Brain microvascular endothelial cell (primary cell): ENCODE data around the gene ARHGEF19.

ENCODE experiments used
- DNase-seq: peaks from one replicate; pipeline ENCODE4 v3.0.0-alpha.2; 2020
- H3K27ac ChIP-seq: fragments of 250-450 bp; sonication (Bioruptor Pico); 2 replicates; pipeline ENCODE4 v1.5.1; 2020; ENCODE audit warnings: mild to moderate bottlenecking, moderate library complexity
- H3K27me3 ChIP-seq: fragments of 250-450 bp; sonication (Bioruptor Pico); replicated peaks from 2 replicates; pipeline ENCODE4 v1.5.1; 2020; ENCODE audit warnings: mild to moderate bottlenecking
- H3K36me3 ChIP-seq: fragments of 250-450 bp; sonication (Bioruptor Pico); replicated peaks from 2 replicates; pipeline ENCODE4 v1.5.1; 2020; ENCODE audit warnings: mild to moderate bottlenecking
- H3K4me3 ChIP-seq: 2 replicates; pipeline ENCODE4 v1.5.1; 2011; ENCODE audit warnings: low read depth, mild to moderate bottlenecking, control low read depth, low read length, moderate library complexity
- in situ Hi-C: cut with HindIII; loops from 2 replicates; pipeline ENCODE4 v1.10.0; 2017; ENCODE audit warnings: low sequenced_read_pairs, low pct_ligation_motif_present
- TF ChIP-seq, protein P1 (sequence below): IDR thresholded peaks from 2 replicates; pipeline ENCODE4 v1.5.1; 2011; ENCODE audit warnings: low read depth, mild to moderate bottlenecking, moderate library complexity, low read length, control low read depth, inconsistent platforms; ENCODE audit errors: missing control alignments

Gene ARHGEF19

DNA sequence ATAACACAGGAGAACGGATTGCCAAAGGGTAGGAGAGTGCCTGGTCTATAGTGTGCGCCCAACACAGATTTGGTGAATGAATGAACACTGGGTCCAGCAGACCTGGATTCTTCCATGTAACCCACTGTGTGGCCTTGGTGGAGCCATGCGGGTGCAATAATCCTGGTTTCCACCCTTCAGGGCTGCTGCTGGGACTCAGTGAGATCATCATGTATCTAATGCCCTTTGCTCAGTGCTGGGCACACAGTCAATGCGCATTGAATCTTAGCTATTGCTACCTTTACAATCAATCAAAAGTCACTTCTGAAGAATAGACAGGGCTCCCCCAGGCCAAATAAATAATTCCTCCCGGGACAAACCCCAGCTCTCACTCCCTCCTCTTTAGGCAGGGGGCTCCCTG lies 50.7 kb downstream of the ARHGEF19 start:
- Histone ChIP-seq H3K27me3 (no peaks in the 10 kb centered on the region), H3K36me3 (no peaks in the 10 kb centered on the region), H3K27ac (no peak overlapping the region), H3K4me3 (no peak overlapping the region)
- DNase-seq = no peak
- in situ Hi-C loops = no loop called here
- TF ChIP-seq, protein P1, sequence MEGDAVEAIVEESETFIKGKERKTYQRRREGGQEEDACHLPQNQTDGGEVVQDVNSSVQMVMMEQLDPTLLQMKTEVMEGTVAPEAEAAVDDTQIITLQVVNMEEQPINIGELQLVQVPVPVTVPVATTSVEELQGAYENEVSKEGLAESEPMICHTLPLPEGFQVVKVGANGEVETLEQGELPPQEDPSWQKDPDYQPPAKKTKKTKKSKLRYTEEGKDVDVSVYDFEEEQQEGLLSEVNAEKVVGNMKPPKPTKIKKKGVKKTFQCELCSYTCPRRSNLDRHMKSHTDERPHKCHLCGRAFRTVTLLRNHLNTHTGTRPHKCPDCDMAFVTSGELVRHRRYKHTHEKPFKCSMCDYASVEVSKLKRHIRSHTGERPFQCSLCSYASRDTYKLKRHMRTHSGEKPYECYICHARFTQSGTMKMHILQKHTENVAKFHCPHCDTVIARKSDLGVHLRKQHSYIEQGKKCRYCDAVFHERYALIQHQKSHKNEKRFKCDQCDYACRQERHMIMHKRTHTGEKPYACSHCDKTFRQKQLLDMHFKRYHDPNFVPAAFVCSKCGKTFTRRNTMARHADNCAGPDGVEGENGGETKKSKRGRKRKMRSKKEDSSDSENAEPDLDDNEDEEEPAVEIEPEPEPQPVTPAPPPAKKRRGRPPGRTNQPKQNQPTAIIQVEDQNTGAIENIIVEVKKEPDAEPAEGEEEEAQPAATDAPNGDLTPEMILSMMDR = no peak

DNA sequence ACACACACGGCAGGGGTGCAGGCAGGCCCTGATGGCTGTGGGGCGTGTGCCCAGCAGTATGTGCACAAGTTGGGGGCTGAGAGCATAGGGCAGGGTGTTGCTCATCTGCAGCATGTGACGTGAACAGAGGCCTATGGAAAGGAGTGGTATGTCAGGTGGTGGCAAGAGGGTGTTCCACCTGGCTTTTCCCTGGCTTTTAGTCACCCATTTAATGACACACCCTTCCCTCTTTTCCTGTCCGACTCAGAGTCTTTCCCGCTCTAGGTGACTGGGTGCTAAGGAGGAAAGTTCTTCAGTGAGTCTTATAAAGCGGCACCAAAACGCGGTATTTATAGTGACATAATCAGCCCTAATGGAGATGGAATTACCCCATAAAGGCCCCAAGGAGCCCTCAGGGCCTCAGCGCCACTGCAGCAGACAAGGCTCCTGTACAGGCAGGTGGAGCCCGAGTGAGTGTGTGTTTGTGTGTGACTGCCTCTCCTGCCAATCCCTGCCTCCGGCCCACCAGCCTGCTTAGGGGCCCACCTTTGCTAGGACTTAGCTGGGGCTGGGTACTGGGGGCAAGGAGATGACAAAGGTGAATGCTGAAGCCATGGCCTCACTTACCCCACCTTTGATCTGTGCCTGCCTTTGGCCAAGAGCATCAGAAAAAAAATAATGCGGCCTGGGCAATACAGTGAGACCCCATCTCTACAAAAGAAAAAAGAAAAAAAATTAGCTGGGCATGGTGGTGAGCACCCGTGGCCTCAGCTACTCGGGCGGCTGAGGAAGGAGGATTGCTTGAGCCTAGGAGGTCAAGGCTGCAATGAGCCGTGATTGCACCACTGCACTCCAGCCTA lies 53.2 kb downstream of the ARHGEF19 start:
- in situ Hi-C loops = no loop called here
- H3K27ac ChIP-seq = no peak overlapping the region

DNA sequence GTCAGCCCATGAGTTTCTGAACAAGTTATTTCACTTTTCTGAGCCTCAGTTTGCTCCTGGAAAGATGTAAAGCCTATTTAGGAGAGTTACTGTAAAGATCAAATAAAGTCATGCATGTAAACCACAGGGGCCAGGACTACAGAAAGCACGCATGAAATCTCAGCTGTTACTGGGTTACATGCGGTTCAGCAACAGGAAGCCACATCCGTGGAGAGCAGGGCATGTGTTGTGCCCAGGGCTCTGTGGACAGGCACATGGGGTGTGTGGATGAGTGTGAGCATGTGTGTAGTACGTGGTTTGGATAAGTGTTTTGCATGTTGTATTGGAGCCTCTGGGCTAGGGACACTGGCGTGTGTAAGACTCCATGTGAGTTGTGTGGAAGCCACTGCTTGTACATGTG lies 54.4 kb downstream of the ARHGEF19 start:
- in situ Hi-C loops = no loop called here
- TF ChIP-seq, protein P1 = no peak
- Histone ChIP-seq H3K4me3 (no peak overlapping the region), H3K27ac (no peak overlapping the region), H3K36me3 (no peaks in the 10 kb centered on the region), H3K27me3 (no peaks in the 10 kb centered on the region)
- DNase-seq = no peak

More for the DNA sequence above, 53.2 kb downstream of the ARHGEF19 start:
- Histone ChIP-seq H3K4me3 (no peak overlapping the region), H3K36me3 (no peaks in the 10 kb centered on the region), H3K27me3 (no peaks in the 10 kb centered on the region)
- DNase-seq = no peak
- TF ChIP-seq, protein P1 = no peak

DNA sequence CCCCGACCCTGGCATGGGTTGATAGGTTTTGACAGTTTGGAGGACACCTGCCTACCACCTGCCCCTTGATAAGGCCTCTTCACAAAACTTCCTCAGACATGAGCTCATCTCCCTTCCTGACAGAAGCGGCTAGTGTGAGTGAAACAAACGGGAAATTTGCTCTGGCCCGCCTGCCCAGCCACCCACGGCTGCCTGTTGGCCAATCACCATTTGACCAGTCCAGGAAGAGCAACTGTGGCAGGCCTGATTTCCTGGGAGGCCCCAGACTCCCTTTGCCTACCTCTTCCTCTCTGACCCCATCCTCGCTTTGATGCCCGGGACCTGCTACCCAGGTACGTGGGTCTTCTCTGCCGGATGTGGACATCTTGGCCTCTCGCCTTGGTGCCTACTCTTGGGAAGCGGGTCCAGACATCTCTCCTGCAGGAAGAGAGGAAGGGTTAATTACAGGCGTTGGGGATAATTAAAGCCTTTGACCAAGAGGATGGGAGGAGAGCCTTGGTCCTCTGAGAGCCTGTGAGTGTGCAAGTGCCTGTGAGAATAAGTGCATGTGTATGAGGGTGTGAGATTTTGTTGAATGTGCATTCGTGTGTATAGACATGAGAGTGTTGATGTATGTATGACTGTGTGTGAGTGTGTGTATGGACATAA lies 55.5 kb downstream of the ARHGEF19 start:
- in situ Hi-C loops = no loop called here
- Histone ChIP-seq H3K27ac (peak overlapping the region; percentile 56), H3K4me3 (peak overlapping the region; percentile 29), H3K27me3 (no peaks in the 10 kb centered on the region), H3K36me3 (peaks cover 4% of the 10 kb centered on the region)
- TF ChIP-seq, protein P1 = no peak
- no peak for DNase-seq

DNA sequence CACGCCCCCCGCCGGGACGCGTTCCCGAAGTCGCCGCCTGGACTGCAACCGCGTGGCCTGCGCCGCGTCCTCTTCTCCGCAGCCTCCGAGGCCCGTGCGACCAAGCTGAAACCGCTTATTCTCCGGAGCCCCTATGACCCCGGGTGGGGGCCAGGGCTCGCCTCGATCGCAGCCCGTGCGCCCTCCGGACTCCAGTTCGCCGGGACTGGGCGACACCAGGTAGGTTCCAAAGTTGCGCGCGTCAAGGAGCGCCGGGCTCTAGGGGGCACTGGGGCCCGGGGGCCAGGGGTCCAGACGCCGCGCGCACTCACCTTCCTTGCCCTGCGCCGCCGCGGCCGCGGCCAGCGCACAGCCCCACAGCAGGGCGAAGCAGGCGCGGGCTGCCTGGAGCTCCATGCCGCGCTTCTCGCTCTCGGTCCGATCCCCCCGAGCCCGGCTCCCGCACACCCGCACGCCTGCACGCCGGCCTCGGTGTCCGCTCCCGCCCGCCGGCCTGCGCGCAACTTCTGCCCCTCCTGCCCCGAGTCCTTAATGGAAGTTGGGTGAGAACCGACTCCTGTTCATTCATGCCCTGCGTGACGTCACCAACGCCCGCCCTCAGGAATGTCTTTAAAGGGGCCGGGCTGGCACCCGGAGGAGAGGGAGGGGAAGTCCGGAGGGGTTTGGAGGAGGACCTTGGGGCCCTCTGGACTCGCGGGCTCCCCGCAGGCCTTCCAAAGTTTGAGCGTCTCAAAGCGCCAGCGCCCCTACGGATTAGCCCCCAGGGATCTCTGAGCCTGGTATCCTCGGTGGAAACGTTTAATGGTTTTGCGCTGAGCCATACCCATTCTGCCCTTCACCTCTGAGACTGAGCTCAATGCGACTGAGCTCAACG lies 56.7 kb downstream of the ARHGEF19 start, which contains the start of gene EPHA2:
Gene EPHA2 (minus strand): TSS at position 533 of the 874 bp plus-strand sequence. CDS start 137 bp downstream, at position 396.
- Histone ChIP-seq H3K27ac (peak within 1 kb of the TSS; percentile 56), H3K4me3 (peak within 1 kb of the TSS; percentile 91), H3K36me3 (peaks cover 12% of the 10 kb centered on the region), H3K27me3 (no peaks in the 10 kb centered on the region)
- TF ChIP-seq, protein P1 = no peak
- in situ Hi-C loops = no loop called here
- DNase-seq = peak; percentile 80
